HepG2 (cell line): ENCODE measurements around the gene WDR81. TPM values are rescaled to one million over a fixed set of nuclear protein-coding genes. Genes with fewer than 3 reads are reported as not detected.

Experiments used
- ARHGAP35 ChIP-seq: sonication (generic); formaldehyde crosslinking; IDR thresholded peaks from 2 replicates; pipeline ENCODE4 v1.9.0; 2022; ENCODE audit warnings: mild to moderate bottlenecking, inconsistent platforms, moderate library complexity, missing genetic modification reagents, borderline replicate concordance
- CHD2 ChIP-seq: IDR thresholded peaks from 2 replicates; pipeline ENCODE4 v1.6.1; 2011; ENCODE audit warnings: low read depth, low read length, improper control_type of control experiment
- ESRRA ChIP-seq: sonication (generic); formaldehyde crosslinking; IDR thresholded peaks from 2 replicates; pipeline ENCODE4 v1.5.1; 2020; ENCODE audit warnings: mild to moderate bottlenecking, low read depth, missing genetic modification reagents
- FIP1L1 ChIP-seq: fragments of 200-400 bp; formaldehyde crosslinking; IDR thresholded peaks from 2 replicates; pipeline ENCODE4 v1.6.1; 2018; ENCODE audit warnings: low read depth, mild to moderate bottlenecking, low read length, moderate library complexity, borderline replicate concordance; ENCODE audit not compliant: insufficient read depth
- HDAC2 ChIP-seq: sonication (generic); formaldehyde crosslinking; IDR thresholded peaks from 2 replicates; pipeline ENCODE4 v1.4.0; 2020; ENCODE audit warnings: missing genetic modification reagents
- HIVEP1 ChIP-seq: sonication (generic); formaldehyde crosslinking; IDR thresholded peaks from 2 replicates; pipeline ENCODE4 v1.4.0; 2020; ENCODE audit warnings: mild to moderate bottlenecking, missing genetic modification reagents
- HNRNPLL ChIP-seq: fragments of 200-400 bp; formaldehyde crosslinking; IDR thresholded peaks from 2 replicates; pipeline ENCODE4 v1.6.1; 2017; ENCODE audit warnings: mild to moderate bottlenecking, low read depth, low read length; ENCODE audit not compliant: poor library complexity, severe bottlenecking
- IRX3 ChIP-seq: sonication (generic); formaldehyde crosslinking; IDR thresholded peaks from 2 replicates; pipeline ENCODE4 v1.8.1; 2023; ENCODE audit warnings: mild to moderate bottlenecking, low read depth, missing genetic modification reagents, borderline replicate concordance
- NFYC ChIP-seq: IDR thresholded peaks from 2 replicates; pipeline ENCODE4 v1.6.1; 2016; ENCODE audit warnings: missing genetic modification reagents, missing compliant biosample characterization
- SNRNP70 ChIP-seq: fragments of 200-400 bp; formaldehyde crosslinking; IDR thresholded peaks from 2 replicates; pipeline ENCODE4 v1.6.1; 2017; ENCODE audit warnings: mild to moderate bottlenecking, low read depth, low read length, moderate library complexity
- SOX13 ChIP-seq, 3 experiments: fragments of 450-650 bp in 1 of 3; sonication (generic) in 1 of 3; formaldehyde crosslinking in 1 of 3; IDR thresholded peaks in 2 of 3; conservative IDR thresholded peaks in 1 of 3; 2 replicates each; pipeline versions ENCODE4 v1.5.0 to v1.6.1; 2016 to 2020; ENCODE audit warnings: antibody characterized with exemption in 1 of 3, mild to moderate bottlenecking in 1 of 3, missing compliant biosample characterization in 1 of 3, missing genetic modification reagents in 1 of 3, moderate library complexity in 1 of 3
- SOX5 ChIP-seq: IDR thresholded peaks from 2 replicates; pipeline ENCODE4 v1.6.1; 2016; ENCODE audit warnings: borderline replicate concordance
- TMF1 ChIP-seq: sonication (generic); formaldehyde crosslinking; IDR thresholded peaks from 2 replicates; pipeline ENCODE4 v1.8.1; 2022; ENCODE audit warnings: low read depth, missing genetic modification reagents
- ZBTB1 ChIP-seq: sonication (generic); formaldehyde crosslinking; IDR thresholded peaks from 2 replicates; pipeline ENCODE4 v1.4.0; 2020; ENCODE audit warnings: missing genetic modification reagents, borderline replicate concordance
- ZNF136 ChIP-seq: sonication (generic); formaldehyde crosslinking; IDR thresholded peaks from 2 replicates; pipeline ENCODE4 v1.8.1; 2022; ENCODE audit warnings: low read depth, mild to moderate bottlenecking, moderate library complexity, missing genetic modification reagents
- ZNF263 ChIP-seq: sonication (generic); formaldehyde crosslinking; IDR thresholded peaks from 2 replicates; pipeline ENCODE4 v1.4.0; 2020; ENCODE audit warnings: missing genetic modification reagents
- ZNF292 ChIP-seq: sonication (generic); formaldehyde crosslinking; IDR thresholded peaks from 2 replicates; pipeline ENCODE4 v1.8.1; 2022; ENCODE audit warnings: mild to moderate bottlenecking, low read depth, missing genetic modification reagents, borderline replicate concordance
- ZNF547 ChIP-seq: sonication (generic); formaldehyde crosslinking; IDR thresholded peaks from 2 replicates; pipeline ENCODE4 v1.5.1; 2020; ENCODE audit warnings: mild to moderate bottlenecking, missing genetic modification reagents
- ZNF569 ChIP-seq: sonication (generic); formaldehyde crosslinking; IDR thresholded peaks from 2 replicates; pipeline ENCODE4 v1.5.0; 2020; ENCODE audit warnings: mild to moderate bottlenecking, missing genetic modification reagents, moderate library complexity, borderline replicate concordance
- ZNF7 ChIP-seq: IDR thresholded peaks from 2 replicates; pipeline ENCODE4 v1.6.1; 2016; ENCODE audit warnings: missing biosample characterization, missing genetic modification reagents
- polyA plus RNA-seq, 8 experiments: library from polyadenylated mRNA; depleted of rRNA in 3 of 8; stranded (reverse) in 7 of 8; unstranded in 1 of 8; fragments of >200 nt; fragmentation: Illumina TruSeq in 4 of 8; extraction: Trizol in 4 of 8; gene quantifications; 2 replicates each; pipeline versions ENCODE4 v1.2.1 to v1.2.3, GENCODE V29; 2011 to 2016; ENCODE audit warnings: low read depth in 4 of 8, missing spikeins in 1 of 8, mixed read lengths in 1 of 8; ENCODE audit not compliant: insufficient read depth in 1 of 8
- total RNA-seq, 5 experiments: library from RNA; depleted of rRNA; stranded (reverse); fragments of >200 nt; fragmentation: Illumina TruSeq; extraction: Trizol; gene quantifications; 2 replicates each; pipeline ENCODE4 v1.2.3, GENCODE V29; 2016; ENCODE audit warnings: low read depth in 1 of 5
- TF ChIP-seq, protein P1 (sequence below): sonication (generic); formaldehyde crosslinking; IDR thresholded peaks from 2 replicates; pipeline ENCODE4 v1.9.0; 2021; ENCODE audit warnings: missing genetic modification reagents, borderline replicate concordance
- TF ChIP-seq, protein P2 (sequence below): sonication (generic); formaldehyde crosslinking; IDR thresholded peaks from 2 replicates; pipeline ENCODE4 v1.5.0; 2020; ENCODE audit warnings: missing genetic modification reagents, mild to moderate bottlenecking, borderline replicate concordance
- TF ChIP-seq, protein P3 (sequence below): sonication (generic); formaldehyde crosslinking; IDR thresholded peaks from 2 replicates; pipeline ENCODE4 v1.4.0; 2020; ENCODE audit warnings: mild to moderate bottlenecking, low read depth, missing genetic modification reagents
- TF ChIP-seq, protein P4 (sequence below): sonication (generic); formaldehyde crosslinking; IDR thresholded peaks from 2 replicates; pipeline ENCODE4 v1.5.0; 2020; ENCODE audit warnings: missing genetic modification reagents

WDR81 gene
- total and polyA plus RNA-seq, 2 of the 13 experiments (the other 11 are each of a cell fraction or from before 2014, with no cell fraction given) = 9.1 to 16.7 TPM

DNA sequence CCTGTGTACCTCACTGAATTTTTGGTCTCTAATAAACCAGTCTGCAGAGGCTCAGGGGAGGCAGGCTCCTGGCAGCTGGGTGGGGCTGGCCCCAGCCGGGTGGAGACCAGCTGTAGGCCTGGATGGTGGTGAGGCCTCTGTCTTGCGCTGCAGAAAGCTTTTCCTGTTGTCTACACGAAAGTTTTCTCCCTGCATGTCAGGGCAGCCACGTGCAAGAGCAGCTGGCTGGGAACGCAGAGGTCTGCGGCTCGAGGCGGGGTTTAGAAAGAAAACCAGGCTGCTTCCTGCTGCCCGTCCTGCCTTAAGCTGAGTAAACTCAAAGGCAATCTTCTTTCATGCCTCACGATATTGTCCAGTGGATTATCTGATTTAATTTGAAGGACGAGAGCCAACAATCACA is 39.8 kb downstream of the WDR81 start (continued):
- no peak for TF ChIP-seq ZNF569
- TF ChIP-seq HDAC2 (CRISPR knock-in tag) = no peak
- no peak for TF ChIP-seq IRX3 (CRISPR knock-in tag)
- TF ChIP-seq, protein P1, sequence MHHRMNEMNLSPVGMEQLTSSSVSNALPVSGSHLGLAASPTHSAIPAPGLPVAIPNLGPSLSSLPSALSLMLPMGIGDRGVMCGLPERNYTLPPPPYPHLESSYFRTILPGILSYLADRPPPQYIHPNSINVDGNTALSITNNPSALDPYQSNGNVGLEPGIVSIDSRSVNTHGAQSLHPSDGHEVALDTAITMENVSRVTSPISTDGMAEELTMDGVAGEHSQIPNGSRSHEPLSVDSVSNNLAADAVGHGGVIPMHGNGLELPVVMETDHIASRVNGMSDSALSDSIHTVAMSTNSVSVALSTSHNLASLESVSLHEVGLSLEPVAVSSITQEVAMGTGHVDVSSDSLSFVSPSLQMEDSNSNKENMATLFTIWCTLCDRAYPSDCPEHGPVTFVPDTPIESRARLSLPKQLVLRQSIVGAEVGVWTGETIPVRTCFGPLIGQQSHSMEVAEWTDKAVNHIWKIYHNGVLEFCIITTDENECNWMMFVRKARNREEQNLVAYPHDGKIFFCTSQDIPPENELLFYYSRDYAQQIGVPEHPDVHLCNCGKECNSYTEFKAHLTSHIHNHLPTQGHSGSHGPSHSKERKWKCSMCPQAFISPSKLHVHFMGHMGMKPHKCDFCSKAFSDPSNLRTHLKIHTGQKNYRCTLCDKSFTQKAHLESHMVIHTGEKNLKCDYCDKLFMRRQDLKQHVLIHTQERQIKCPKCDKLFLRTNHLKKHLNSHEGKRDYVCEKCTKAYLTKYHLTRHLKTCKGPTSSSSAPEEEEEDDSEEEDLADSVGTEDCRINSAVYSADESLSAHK (CRISPR knock-in tag) = no peak
- TF ChIP-seq, protein P2, sequence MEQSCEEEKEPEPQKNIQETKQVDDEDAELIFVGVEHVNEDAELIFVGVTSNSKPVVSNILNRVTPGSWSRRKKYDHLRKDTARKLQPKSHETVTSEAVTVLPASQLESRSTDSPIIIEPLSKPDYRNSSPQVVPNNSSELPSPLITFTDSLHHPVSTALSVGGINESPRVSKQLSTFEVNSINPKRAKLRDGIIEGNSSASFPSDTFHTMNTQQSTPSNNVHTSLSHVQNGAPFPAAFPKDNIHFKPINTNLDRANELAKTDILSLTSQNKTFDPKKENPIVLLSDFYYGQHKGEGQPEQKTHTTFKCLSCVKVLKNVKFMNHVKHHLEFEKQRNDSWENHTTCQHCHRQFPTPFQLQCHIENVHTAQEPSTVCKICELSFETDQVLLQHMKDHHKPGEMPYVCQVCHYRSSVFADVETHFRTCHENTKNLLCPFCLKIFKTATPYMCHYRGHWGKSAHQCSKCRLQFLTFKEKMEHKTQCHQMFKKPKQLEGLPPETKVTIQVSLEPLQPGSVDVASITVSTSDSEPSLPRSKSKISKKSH (CRISPR knock-in tag) = 0 out of 2 replicates have a peak, but pooled peaks have one; percentile 13
- TF ChIP-seq NFYC (CRISPR knock-in tag) = no peak
- TF ChIP-seq TMF1 (CRISPR knock-in tag) = no peak
- TF ChIP-seq SOX5 (CRISPR knock-in tag) = no peak
- TF ChIP-seq, protein P3, sequence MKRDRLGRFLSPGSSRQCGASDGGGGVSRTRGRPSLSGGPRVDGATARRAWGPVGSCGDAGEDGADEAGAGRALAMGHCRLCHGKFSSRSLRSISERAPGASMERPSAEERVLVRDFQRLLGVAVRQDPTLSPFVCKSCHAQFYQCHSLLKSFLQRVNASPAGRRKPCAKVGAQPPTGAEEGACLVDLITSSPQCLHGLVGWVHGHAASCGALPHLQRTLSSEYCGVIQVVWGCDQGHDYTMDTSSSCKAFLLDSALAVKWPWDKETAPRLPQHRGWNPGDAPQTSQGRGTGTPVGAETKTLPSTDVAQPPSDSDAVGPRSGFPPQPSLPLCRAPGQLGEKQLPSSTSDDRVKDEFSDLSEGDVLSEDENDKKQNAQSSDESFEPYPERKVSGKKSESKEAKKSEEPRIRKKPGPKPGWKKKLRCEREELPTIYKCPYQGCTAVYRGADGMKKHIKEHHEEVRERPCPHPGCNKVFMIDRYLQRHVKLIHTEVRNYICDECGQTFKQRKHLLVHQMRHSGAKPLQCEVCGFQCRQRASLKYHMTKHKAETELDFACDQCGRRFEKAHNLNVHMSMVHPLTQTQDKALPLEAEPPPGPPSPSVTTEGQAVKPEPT (CRISPR knock-in tag) = no peak
- TF ChIP-seq ZNF263 (CRISPR knock-in tag) = no peak
- TF ChIP-seq, protein P4, sequence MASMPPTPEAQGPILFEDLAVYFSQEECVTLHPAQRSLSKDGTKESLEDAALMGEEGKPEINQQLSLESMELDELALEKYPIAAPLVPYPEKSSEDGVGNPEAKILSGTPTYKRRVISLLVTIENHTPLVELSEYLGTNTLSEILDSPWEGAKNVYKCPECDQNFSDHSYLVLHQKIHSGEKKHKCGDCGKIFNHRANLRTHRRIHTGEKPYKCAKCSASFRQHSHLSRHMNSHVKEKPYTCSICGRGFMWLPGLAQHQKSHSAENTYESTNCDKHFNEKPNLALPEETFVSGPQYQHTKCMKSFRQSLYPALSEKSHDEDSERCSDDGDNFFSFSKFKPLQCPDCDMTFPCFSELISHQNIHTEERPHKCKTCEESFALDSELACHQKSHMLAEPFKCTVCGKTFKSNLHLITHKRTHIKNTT (CRISPR knock-in tag) = no peak
- no peak for TF ChIP-seq ZNF292
- no peak for TF ChIP-seq HNRNPLL
- TF ChIP-seq ZNF136 = no peak
- no peak for TF ChIP-seq FIP1L1
- no peak for TF ChIP-seq CHD2
- no peak for TF ChIP-seq SOX13 (IDR thresholded peaks at IDR 0.05)
- TF ChIP-seq SOX13 (CRISPR knock-in tag; conservative IDR thresholded peaks at IDR 0.05 in 1 of 2, IDR thresholded peaks at IDR 0.05 in 1 of 2) = no peak
- TF ChIP-seq ZNF7 (CRISPR knock-in tag) = no peak
- TF ChIP-seq HIVEP1 (CRISPR knock-in tag) = no peak
- no peak for TF ChIP-seq SNRNP70
- TF ChIP-seq ESRRA = no peak
- TF ChIP-seq ZNF547 = 0 out of 2 replicates have a peak, but pooled peaks have one; percentile 27
- no peak for TF ChIP-seq ZBTB1 (CRISPR knock-in tag)
- no peak for TF ChIP-seq ARHGAP35 (CRISPR knock-in tag)
